Measurements from ENCODE around the gene CEP20. TPM values are rescaled to one million over a fixed set of nuclear protein-coding genes. Genes with fewer than 3 reads are reported as not detected.

CEP20 gene
- total RNA-seq, 4 donors from 2014 or later: 31.2 to 45.1 (median 39.5) TPM

- peaks cover 25% of the 10 kb centered on the region for H3K36me3 ChIP-seq
- DNase-seq (ENCODE audit: low spot score in 2 of 2): no peak
- 38% methylated on average over 1 of the region's 1 CpG for WGBS
- no peaks in the 10 kb centered on the region for H3K9me3 ChIP-seq
- H3K27me3 ChIP-seq: no peaks in the 10 kb centered on the region
- no peak overlapping the region for H3K4me3 ChIP-seq
- no peak for TF ChIP-seq EP300 (IDR thresholded peaks at IDR 0.05)
- TF ChIP-seq CTCF (IDR thresholded peaks at IDR 0.05): no peak
- no peak for TF ChIP-seq POLR2A (IDR thresholded peaks at IDR 0.05)
- no peak for TF ChIP-seq POLR2AphosphoS5 (IDR thresholded peaks at IDR 0.05)
- H3K4me1 ChIP-seq: peaks cover 33% of the 10 kb centered on the region
- no peak overlapping the region for H3K27ac ChIP-seq
Observed at GRCh38 chr16:15886078-15886477, 2.3 kb downstream of the CEP20 start.

- no peak overlapping the region for H3K27ac ChIP-seq
- TF ChIP-seq EP300 (IDR thresholded peaks at IDR 0.05): no peak
- TF ChIP-seq CTCF (IDR thresholded peaks at IDR 0.05): no peak
- H3K4me3 ChIP-seq: no peak overlapping the region
- H3K36me3 ChIP-seq: peaks cover 25% of the 10 kb centered on the region
- 91% methylated on average over 5 of the region's 5 CpGs for WGBS
- peaks cover 33% of the 10 kb centered on the region for H3K4me1 ChIP-seq
- H3K9me3 ChIP-seq: no peaks in the 10 kb centered on the region
- DNase-seq (ENCODE audit: low spot score in 2 of 2): peak in 1 of 2 donors; percentile 40
- no peaks in the 10 kb centered on the region for H3K27me3 ChIP-seq
Observed at GRCh38 chr16:15885560-15886001, 2.8 kb downstream of the CEP20 start.

- Histone ChIP-seq H3K4me1 (peaks cover 24% of the 10 kb centered on the region), H3K27ac (no peak overlapping the region), H3K36me3 (peaks cover 38% of the 10 kb centered on the region), H3K9me3 (no peaks in the 10 kb centered on the region), H3K4me3 (no peak overlapping the region), H3K27me3 (no peaks in the 10 kb centered on the region)
- no peak for TF ChIP-seq POLR2A (IDR thresholded peaks at IDR 0.05)
- DNase-seq (ENCODE audit: low spot score in 2 of 2): no peak
- 99% methylated on average over 3 of the region's 3 CpGs for WGBS
Observed at GRCh38 chr16:15882563-15882962, 5.8 kb downstream of the CEP20 start.

GRCh38 chr16:15881794-15882379 lies 6.5 kb downstream of the CEP20 start:
- H3K27me3 ChIP-seq: no peaks in the 10 kb centered on the region
- peaks cover 39% of the 10 kb centered on the region for H3K36me3 ChIP-seq
- H3K4me3 ChIP-seq: no peak overlapping the region
- WGBS: 90% methylated on average over 13 of the region's 13 CpGs
- no peak for TF ChIP-seq EP300 (IDR thresholded peaks at IDR 0.05)
- TF ChIP-seq CTCF (IDR thresholded peaks at IDR 0.05): no peak
- TF ChIP-seq POLR2A (IDR thresholded peaks at IDR 0.05): no peak
- no peak for TF ChIP-seq POLR2AphosphoS5 (IDR thresholded peaks at IDR 0.05)
- peaks cover 17% of the 10 kb centered on the region for H3K4me1 ChIP-seq
- peak in 1 of 2 donors; percentile 59 for DNase-seq (ENCODE audit: low spot score in 2 of 2)
- H3K9me3 ChIP-seq: no peaks in the 10 kb centered on the region
- H3K27ac ChIP-seq: no peak overlapping the region

GRCh38 chr16:15880434-15881308 lies 7.7 kb downstream of the CEP20 start:
- no peaks in the 10 kb centered on the region for H3K9me3 ChIP-seq
- no peaks in the 10 kb centered on the region for H3K27me3 ChIP-seq
- H3K4me3 ChIP-seq: no peak overlapping the region
- H3K4me1 ChIP-seq: peaks cover 5% of the 10 kb centered on the region
- no peak for DNase-seq (ENCODE audit: low spot score in 2 of 2)
- no peak for TF ChIP-seq POLR2A (IDR thresholded peaks at IDR 0.05)
- no peak for TF ChIP-seq EP300 (IDR thresholded peaks at IDR 0.05)
- no peak for TF ChIP-seq CTCF (IDR thresholded peaks at IDR 0.05)
- no peak for TF ChIP-seq POLR2AphosphoS5 (IDR thresholded peaks at IDR 0.05)
- no peak overlapping the region for H3K27ac ChIP-seq
- H3K36me3 ChIP-seq: peaks cover 39% of the 10 kb centered on the region
- 73% methylated on average over 5 of the region's 5 CpGs for WGBS

Data from suprapubic skin (tissue), 4 donors.